Spleen (tissue), 7 donors: ENCODE results near the gene CCR1.

Experiments used
- POLR2A ChIP-seq, 3 donors: fragments of 450-650 bp; IDR thresholded peaks; one replicate each; pipeline ENCODE4 v1.5.1; 2017; ENCODE audit warnings: antibody characterized with exemption in 3 of 3, mild to moderate bottlenecking in 1 of 3
- TF ChIP-seq, protein P1 (sequence below), 11 experiments: fragments of 200-600 bp in 7 of 11; fragments of 450-650 bp in 4 of 11; sonication (generic) in 4 of 11; IDR thresholded peaks in 8 of 11; conservative IDR thresholded peaks in 3 of 11; 1 replicate in 7 of 11; 2 replicates in 4 of 11; pipeline versions ENCODE4 v1.4.0 to v1.8.0; 2016 to 2021; ENCODE audit warnings: antibody characterized with exemption in 11 of 11, inconsistent platforms in 4 of 11, mild to moderate bottlenecking in 1 of 11
- donor health status: DM: no; HTN: no; CAD: no; lungs with moderate emphysema.
- donor health status: DM: no; HTN: no; CAD: no.
- donor health status: DM: no; HTN: no; CAD: no.

DNA sequence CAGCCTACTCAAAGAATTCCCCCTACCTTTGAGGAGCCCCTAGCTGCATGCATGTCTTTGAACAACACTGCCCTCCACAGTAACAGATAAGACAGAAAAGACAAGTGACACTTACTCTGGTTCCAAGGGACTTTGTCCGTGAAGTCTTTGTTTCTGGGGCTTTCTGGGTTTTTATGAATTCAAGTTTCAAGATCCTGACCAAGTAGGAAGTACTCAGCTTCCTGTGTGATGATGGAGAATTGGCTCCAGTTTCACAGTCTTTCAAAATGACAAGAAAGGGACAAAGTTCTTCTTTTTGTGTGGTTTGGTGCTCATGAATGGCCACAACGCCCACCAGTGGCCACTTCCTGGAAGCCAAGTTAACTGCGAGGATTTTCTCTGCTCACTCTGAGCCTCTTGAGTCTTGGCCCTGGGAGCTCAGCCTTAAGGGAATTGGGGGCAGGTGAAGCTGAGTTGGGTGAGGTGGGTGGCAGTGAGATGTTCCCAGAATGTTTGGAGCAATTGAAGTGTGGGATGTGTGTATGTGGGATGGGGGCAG, at the start of gene CCR1:
- TF ChIP-seq, protein P1, sequence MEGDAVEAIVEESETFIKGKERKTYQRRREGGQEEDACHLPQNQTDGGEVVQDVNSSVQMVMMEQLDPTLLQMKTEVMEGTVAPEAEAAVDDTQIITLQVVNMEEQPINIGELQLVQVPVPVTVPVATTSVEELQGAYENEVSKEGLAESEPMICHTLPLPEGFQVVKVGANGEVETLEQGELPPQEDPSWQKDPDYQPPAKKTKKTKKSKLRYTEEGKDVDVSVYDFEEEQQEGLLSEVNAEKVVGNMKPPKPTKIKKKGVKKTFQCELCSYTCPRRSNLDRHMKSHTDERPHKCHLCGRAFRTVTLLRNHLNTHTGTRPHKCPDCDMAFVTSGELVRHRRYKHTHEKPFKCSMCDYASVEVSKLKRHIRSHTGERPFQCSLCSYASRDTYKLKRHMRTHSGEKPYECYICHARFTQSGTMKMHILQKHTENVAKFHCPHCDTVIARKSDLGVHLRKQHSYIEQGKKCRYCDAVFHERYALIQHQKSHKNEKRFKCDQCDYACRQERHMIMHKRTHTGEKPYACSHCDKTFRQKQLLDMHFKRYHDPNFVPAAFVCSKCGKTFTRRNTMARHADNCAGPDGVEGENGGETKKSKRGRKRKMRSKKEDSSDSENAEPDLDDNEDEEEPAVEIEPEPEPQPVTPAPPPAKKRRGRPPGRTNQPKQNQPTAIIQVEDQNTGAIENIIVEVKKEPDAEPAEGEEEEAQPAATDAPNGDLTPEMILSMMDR (IDR thresholded peaks at IDR 0.05 in 8 of 11, conservative IDR thresholded peaks at IDR 0.05 in 3 of 11), result peak; percentile 28 to 78 (median 66)
- no peak for TF ChIP-seq POLR2A (IDR thresholded peaks at IDR 0.05)
